ENCODE measurements around the gene PYGB.
"Not testable (repeated sequence)": the region's sequence is repeated elsewhere in the genome, so short reads cannot be mapped to it uniquely, and the experiment has no call there.

PYGB gene

GRCh38 chr20:25240851-25241658 is 6.8 kb upstream of the PYGB start:
- H3K9ac ChIP-seq (ENCODE audit: low read depth in 1 of 2, low read length in 2 of 2); H3K36me3 ChIP-seq (ENCODE audit: control insufficient read depth in 2 of 2, insufficient read depth in 2 of 2, low read length in 2 of 2); H3K9me3 ChIP-seq (ENCODE audit: control insufficient read depth in 2 of 2, low read length in 2 of 2); H3K4me3 ChIP-seq (ENCODE audit: low read length in 2 of 2); H3K27me3 ChIP-seq (ENCODE audit: control insufficient read depth in 2 of 2, insufficient read depth in 2 of 2, low read length in 2 of 2): not testable (repeated sequence)
- H3K27ac ChIP-seq (ENCODE audit: low read depth in 2 of 2, low read length in 2 of 2): peak overlapping the region in 1 of 2 donors; percentile 11
- peaks cover under 1 to 30% of the 10 kb centered on the region in 2 donors for H3K4me1 ChIP-seq (ENCODE audit: control insufficient read depth in 2 of 2, insufficient read depth in 2 of 2, low read length in 2 of 2)

GRCh38 chr20:25241659-25241955 is 6.3 kb upstream of the PYGB start:
- H3K4me3 ChIP-seq (ENCODE audit: low read length in 2 of 2); H3K27me3 ChIP-seq (ENCODE audit: control insufficient read depth in 2 of 2, insufficient read depth in 2 of 2, low read length in 2 of 2); H3K36me3 ChIP-seq (ENCODE audit: control insufficient read depth in 2 of 2, insufficient read depth in 2 of 2, low read length in 2 of 2); H3K9me3 ChIP-seq (ENCODE audit: control insufficient read depth in 2 of 2, low read length in 2 of 2); H3K9ac ChIP-seq (ENCODE audit: low read depth in 1 of 2, low read length in 2 of 2); H3K27ac ChIP-seq (ENCODE audit: low read depth in 2 of 2, low read length in 2 of 2): not testable (repeated sequence)
- peaks cover 6 to 30% of the 10 kb centered on the region in 2 donors for H3K4me1 ChIP-seq (ENCODE audit: control insufficient read depth in 2 of 2, insufficient read depth in 2 of 2, low read length in 2 of 2)

- Histone ChIP-seq H3K9ac (ENCODE audit: low read depth in 1 of 2, low read length in 2 of 2) (no peak overlapping the region), H3K27ac (ENCODE audit: low read depth in 2 of 2, low read length in 2 of 2) (no peak overlapping the region), H3K4me3 (ENCODE audit: low read length in 2 of 2) (no peak overlapping the region), H3K27me3 (ENCODE audit: control insufficient read depth in 2 of 2, insufficient read depth in 2 of 2, low read length in 2 of 2) (no peaks in the 10 kb centered on the region), H3K36me3 (ENCODE audit: control insufficient read depth in 2 of 2, insufficient read depth in 2 of 2, low read length in 2 of 2) (peaks cover 0 to 1% of the 10 kb centered on the region in 2 donors), H3K9me3 (ENCODE audit: control insufficient read depth in 2 of 2, low read length in 2 of 2) (no peaks in the 10 kb centered on the region), H3K4me1 (ENCODE audit: control insufficient read depth in 2 of 2, insufficient read depth in 2 of 2, low read length in 2 of 2) (peaks cover 11 to 31% of the 10 kb centered on the region in 2 donors)
These were observed 5.7 kb upstream of the PYGB start for GRCh38 chr20:25242231-25242630.

GRCh38 chr20:25243416-25243979 is 4.4 kb upstream of the PYGB start:
- no peak overlapping the region for H3K27ac ChIP-seq (ENCODE audit: low read depth in 2 of 2, low read length in 2 of 2)
- H3K27me3 ChIP-seq (ENCODE audit: control insufficient read depth in 2 of 2, insufficient read depth in 2 of 2, low read length in 2 of 2): no peaks in the 10 kb centered on the region
- no peaks in the 10 kb centered on the region for H3K9me3 ChIP-seq (ENCODE audit: control insufficient read depth in 2 of 2, low read length in 2 of 2)
- H3K36me3 ChIP-seq (ENCODE audit: control insufficient read depth in 2 of 2, insufficient read depth in 2 of 2, low read length in 2 of 2): peaks cover 0 to 1% of the 10 kb centered on the region in 2 donors
- H3K4me1 ChIP-seq (ENCODE audit: control insufficient read depth in 2 of 2, insufficient read depth in 2 of 2, low read length in 2 of 2): peaks cover 11 to 20% of the 10 kb centered on the region in 2 donors
- H3K4me3 ChIP-seq (ENCODE audit: low read length in 2 of 2): no peak overlapping the region
- no peak overlapping the region for H3K9ac ChIP-seq (ENCODE audit: low read depth in 1 of 2, low read length in 2 of 2)

GRCh38 chr20:25244976-25245375 is 2.9 kb upstream of the PYGB start:
- peaks cover 0 to 1% of the 10 kb centered on the region in 2 donors for H3K36me3 ChIP-seq (ENCODE audit: control insufficient read depth in 2 of 2, insufficient read depth in 2 of 2, low read length in 2 of 2)
- no peak overlapping the region for H3K4me3 ChIP-seq (ENCODE audit: low read length in 2 of 2)
- no peaks in the 10 kb centered on the region for H3K27me3 ChIP-seq (ENCODE audit: control insufficient read depth in 2 of 2, insufficient read depth in 2 of 2, low read length in 2 of 2)
- peaks cover 17 to 26% of the 10 kb centered on the region in 2 donors for H3K4me1 ChIP-seq (ENCODE audit: control insufficient read depth in 2 of 2, insufficient read depth in 2 of 2, low read length in 2 of 2)
- no peaks in the 10 kb centered on the region for H3K9me3 ChIP-seq (ENCODE audit: control insufficient read depth in 2 of 2, low read length in 2 of 2)
- H3K27ac ChIP-seq (ENCODE audit: low read depth in 2 of 2, low read length in 2 of 2): no peak overlapping the region
- H3K9ac ChIP-seq (ENCODE audit: low read depth in 1 of 2, low read length in 2 of 2): no peak overlapping the region

- H3K27ac ChIP-seq (ENCODE audit: low read depth in 2 of 2, low read length in 2 of 2): peak overlapping the region in 1 of 2 donors; percentile 95
- H3K4me1 ChIP-seq (ENCODE audit: control insufficient read depth in 2 of 2, insufficient read depth in 2 of 2, low read length in 2 of 2): peaks cover 19 to 26% of the 10 kb centered on the region in 2 donors
- no peak overlapping the region for H3K4me3 ChIP-seq (ENCODE audit: low read length in 2 of 2)
- H3K9ac ChIP-seq (ENCODE audit: low read depth in 1 of 2, low read length in 2 of 2): no peak overlapping the region
- no peaks in the 10 kb centered on the region for H3K27me3 ChIP-seq (ENCODE audit: control insufficient read depth in 2 of 2, insufficient read depth in 2 of 2, low read length in 2 of 2)
- H3K36me3 ChIP-seq (ENCODE audit: control insufficient read depth in 2 of 2, insufficient read depth in 2 of 2, low read length in 2 of 2): no peaks in the 10 kb centered on the region
- H3K9me3 ChIP-seq (ENCODE audit: control insufficient read depth in 2 of 2, low read length in 2 of 2): no peaks in the 10 kb centered on the region
These were observed 2.4 kb upstream of the PYGB start for GRCh38 chr20:25245461-25245860.

- Histone ChIP-seq H3K27me3 (ENCODE audit: control insufficient read depth in 2 of 2, insufficient read depth in 2 of 2, low read length in 2 of 2) (no peaks in the 10 kb centered on the region), H3K4me1 (ENCODE audit: control insufficient read depth in 2 of 2, insufficient read depth in 2 of 2, low read length in 2 of 2) (peaks cover 27 to 33% of the 10 kb centered on the region in 2 donors), H3K9me3 (ENCODE audit: control insufficient read depth in 2 of 2, low read length in 2 of 2) (no peaks in the 10 kb centered on the region), H3K4me3 (ENCODE audit: low read length in 2 of 2) (peak overlapping the region; percentile 71 to 91), H3K27ac (ENCODE audit: low read depth in 2 of 2, low read length in 2 of 2) (peak overlapping the region; percentile 95 to 96), H3K9ac (ENCODE audit: low read depth in 1 of 2, low read length in 2 of 2) (peak overlapping the region; percentile 87 to 95), H3K36me3 (ENCODE audit: control insufficient read depth in 2 of 2, insufficient read depth in 2 of 2, low read length in 2 of 2) (peaks cover under 1 to 4% of the 10 kb centered on the region in 2 donors)
These were observed 1.5 kb upstream of the PYGB start for GRCh38 chr20:25246182-25246999.

GRCh38 chr20:25247000-25247517 is 826 bp upstream of the PYGB start:
- Histone ChIP-seq H3K9ac (ENCODE audit: low read depth in 1 of 2, low read length in 2 of 2) (peak overlapping the region; percentile 87 to 95), H3K27ac (ENCODE audit: low read depth in 2 of 2, low read length in 2 of 2) (peak overlapping the region; percentile 95 to 96), H3K4me3 (ENCODE audit: low read length in 2 of 2) (peak overlapping the region; percentile 71 to 91), H3K9me3 (ENCODE audit: control insufficient read depth in 2 of 2, low read length in 2 of 2) (no peaks in the 10 kb centered on the region), H3K4me1 (ENCODE audit: control insufficient read depth in 2 of 2, insufficient read depth in 2 of 2, low read length in 2 of 2) (peaks cover 33 to 40% of the 10 kb centered on the region in 2 donors), H3K27me3 (ENCODE audit: control insufficient read depth in 2 of 2, insufficient read depth in 2 of 2, low read length in 2 of 2) (no peaks in the 10 kb centered on the region), H3K36me3 (ENCODE audit: control insufficient read depth in 2 of 2, insufficient read depth in 2 of 2, low read length in 2 of 2) (peaks cover 4 to 6% of the 10 kb centered on the region in 2 donors)

GRCh38 chr20:25247518-25247955 is 348 bp upstream of the PYGB start:
- Histone ChIP-seq H3K27ac (ENCODE audit: low read depth in 2 of 2, low read length in 2 of 2) (peak overlapping the region; percentile 95 to 96), H3K9ac (ENCODE audit: low read depth in 1 of 2, low read length in 2 of 2) (peak overlapping the region; percentile 87 to 95), H3K4me1 (ENCODE audit: control insufficient read depth in 2 of 2, insufficient read depth in 2 of 2, low read length in 2 of 2) (peaks cover 37 to 45% of the 10 kb centered on the region in 2 donors), H3K4me3 (ENCODE audit: low read length in 2 of 2) (peak overlapping the region; percentile 71 to 91), H3K9me3 (ENCODE audit: control insufficient read depth in 2 of 2, low read length in 2 of 2) (no peaks in the 10 kb centered on the region), H3K27me3 (ENCODE audit: control insufficient read depth in 2 of 2, insufficient read depth in 2 of 2, low read length in 2 of 2) (no peaks in the 10 kb centered on the region), H3K36me3 (ENCODE audit: control insufficient read depth in 2 of 2, insufficient read depth in 2 of 2, low read length in 2 of 2) (peaks cover 4 to 6% of the 10 kb centered on the region in 2 donors)

All from mucosa of rectum (tissue), 2 donors.